ENCODE results near the gene F11R. TPM values are rescaled to one million over a fixed set of nuclear protein-coding genes. Genes with fewer than 3 reads are reported as not detected.

F11R gene
- total and polyA plus RNA-seq, 2 of the 13 experiments (the other 11 are each of a cell fraction or from before 2014, with no cell fraction given), result 95.8 to 105 TPM

GRCh38 chr1:160975026-160975425 lies 45.9 kb downstream of the F11R start:
- intact Hi-C loops (cut with micrococcal nuclease; ENCODE audit: unreplicated experiment) (no loop called here), in situ Hi-C loops (cut with HindIII; ENCODE audit: extremely low pct_ligation_motif_present, low pct_unique_long_range_greater_than_20kb) (no loop called here)
- Histone ChIP-seq H2AFZ (ENCODE audit: low read length) (no peak overlapping the region), H3K27me3 (ENCODE audit: control insufficient read depth in 1 of 2, insufficient read depth in 2 of 2, low read length in 2 of 2) (no peaks in the 10 kb centered on the region; a peak in 1 of 5 replicates), H3K9ac (ENCODE audit: insufficient read depth, low read depth, low read length) (no peak overlapping the region), H4K20me1 (ENCODE audit: insufficient read depth, low read length) (no peaks in the 10 kb centered on the region), H3K79me2 (ENCODE audit: insufficient read depth, low read length) (no peaks in the 10 kb centered on the region), H3K4me3 (replicated peaks in 1 of 3; ENCODE audit: insufficient read depth in 1 of 3, low read depth in 2 of 3, low read length in 3 of 3) (no peak overlapping the region), H3K36me3 (replicated peaks in 1 of 2; ENCODE audit: control insufficient read depth in 1 of 2, insufficient read depth in 2 of 2, low read length in 2 of 2) (no peaks in the 10 kb centered on the region), H3K9me3 (ENCODE audit: low read length) (no peaks in the 10 kb centered on the region), H3K27ac (ENCODE audit: extremely low read length, insufficient read depth, low read length) (no peak overlapping the region), H3K4me1 (ENCODE audit: insufficient read depth, low read length) (peaks cover 12% of the 10 kb centered on the region), H3K4me2 (ENCODE audit: low read depth, low read length) (no peak overlapping the region)
- FAIRE-seq, result no peak
- WGBS (ENCODE audit: low lambda C conversion rate), result 83% methylated on average over 2 of the region's 2 CpGs
- ATAC-seq, result no peak
- no peak for DNase-seq (ENCODE audit: low spot score)
- ChIA-PET POLR2A (no interaction called here), CTCF (ENCODE audit: low intra/inter-chr PET ratio, low total read pairs) (no interaction called here)
- TF ChIP-seq ZNF710 (CRISPR knock-in tag; IDR thresholded peaks at IDR 0.05; ENCODE audit: borderline replicate concordance) (no peak), ZFYVE20 (CRISPR knock-in tag; IDR thresholded peaks at IDR 0.05; ENCODE audit: borderline replicate concordance, low read depth) (no peak), ZMYM2 (CRISPR knock-in tag; IDR thresholded peaks at IDR 0.05) (no peak), MXI1 (IDR thresholded peaks at IDR 0.05; ENCODE audit: borderline replicate concordance, low read depth, low read length) (no peak)
- BruUV-seq (replicated peaks), result no TSS peak

GRCh38 chr1:160973491-160973890 lies 47.5 kb downstream of the F11R start:
- H3K36me3 ChIP-seq (replicated peaks in 1 of 2; ENCODE audit: control insufficient read depth in 1 of 2, insufficient read depth in 2 of 2, low read length in 2 of 2), result no peaks in the 10 kb centered on the region
- intact Hi-C loops (cut with micrococcal nuclease; ENCODE audit: unreplicated experiment), result no loop called here
- peaks cover 10% of the 10 kb centered on the region for H3K4me1 ChIP-seq (ENCODE audit: insufficient read depth, low read length)
- H3K4me2 ChIP-seq (ENCODE audit: low read depth, low read length), result no peak overlapping the region
- H3K79me2 ChIP-seq (ENCODE audit: insufficient read depth, low read length), result no peaks in the 10 kb centered on the region
- ATAC-seq, result no peak
- H3K4me3 ChIP-seq (replicated peaks in 1 of 3; ENCODE audit: insufficient read depth in 1 of 3, low read depth in 2 of 3, low read length in 3 of 3), result no peak overlapping the region
- H3K9me3 ChIP-seq (ENCODE audit: low read length), result no peaks in the 10 kb centered on the region
- BruUV-seq (replicated peaks), result no TSS peak
- TF ChIP-seq CREB1 (IDR thresholded peaks at IDR 0.05), result no peak
- TF ChIP-seq CREB1 (CRISPR knock-in tag; IDR thresholded peaks at IDR 0.05), result no peak
- TF ChIP-seq NFAT5 (CRISPR knock-in tag; IDR thresholded peaks at IDR 0.05), result no peak
- no peak for TF ChIP-seq NCOA5 (CRISPR knock-in tag; IDR thresholded peaks at IDR 0.05)
- no peak for TF ChIP-seq ELF1 (CRISPR knock-in tag; IDR thresholded peaks at IDR 0.05)
- ChIA-PET CTCF (ENCODE audit: low intra/inter-chr PET ratio, low total read pairs) (no interaction called here), POLR2A (no interaction called here)
- no peak overlapping the region for H3K9ac ChIP-seq (ENCODE audit: insufficient read depth, low read depth, low read length)
- no peak for DNase-seq (ENCODE audit: low spot score)
- H3K27me3 ChIP-seq (ENCODE audit: control insufficient read depth in 1 of 2, insufficient read depth in 2 of 2, low read length in 2 of 2), result no peaks in the 10 kb centered on the region; a peak in 1 of 5 replicates
- no peak overlapping the region for H2AFZ ChIP-seq (ENCODE audit: low read length)
- FAIRE-seq, result no peak
- in situ Hi-C loops (cut with HindIII; ENCODE audit: extremely low pct_ligation_motif_present, low pct_unique_long_range_greater_than_20kb), result no loop called here
- 43% methylated on average over 3 of the region's 4 CpGs for WGBS (ENCODE audit: low lambda C conversion rate)
- H4K20me1 ChIP-seq (ENCODE audit: insufficient read depth, low read length), result no peaks in the 10 kb centered on the region
- H3K27ac ChIP-seq (ENCODE audit: extremely low read length, insufficient read depth, low read length), result no peak overlapping the region

All from HepG2 (cell line).